Gastroesophageal sphincter (tissue), 3 donors: ENCODE data around the gene THUMPD2.

Experiments used
- CTCF ChIP-seq, 4 experiments: fragments of 200-600 bp in 2 of 4; fragments of 450-650 bp in 2 of 4; sonication (generic) in 1 of 4; IDR thresholded peaks; one replicate each; pipeline ENCODE4 v1.5.1; 2017 to 2019; ENCODE audit warnings: antibody characterized with exemption in 4 of 4, mild to moderate bottlenecking in 2 of 4, moderate library complexity in 2 of 4
- POLR2A ChIP-seq, 2 donors: fragments of 450-650 bp; IDR thresholded peaks; one replicate each; pipeline ENCODE4 v1.6.1; 2017; ENCODE audit warnings: antibody characterized with exemption in 2 of 2, mild to moderate bottlenecking in 2 of 2, moderate library complexity in 1 of 2
- POLR2AphosphoS5 ChIP-seq: sonication (generic); formaldehyde crosslinking; IDR thresholded peaks from one replicate; pipeline ENCODE4 v1.6.1; 2017; ENCODE audit warnings: antibody characterized with exemption

DNA sequence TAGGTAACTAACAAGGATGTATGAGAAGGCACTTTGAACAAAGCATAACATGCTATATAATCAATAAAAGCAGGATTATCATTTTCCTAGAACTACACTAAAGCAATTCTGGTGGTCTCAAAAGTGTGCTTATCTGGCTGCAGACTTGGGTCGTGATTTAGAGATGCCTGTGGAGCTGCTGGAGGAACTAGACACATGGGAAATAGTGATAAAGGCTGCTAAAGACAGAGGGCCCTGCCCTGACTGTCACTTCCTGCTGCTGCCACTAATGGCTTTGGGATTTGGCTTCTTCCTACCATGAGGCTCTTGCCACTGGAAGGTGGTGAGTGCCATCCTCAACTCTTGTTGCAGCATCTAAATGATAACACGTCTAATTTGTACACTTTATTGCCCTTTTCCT, 90.9 kb downstream of the THUMPD2 start:
- TF ChIP-seq CTCF (IDR thresholded peaks at IDR 0.05) (no peak), POLR2A (IDR thresholded peaks at IDR 0.05) (no peak), POLR2AphosphoS5 (no peak)
